GM19438 (cell line): ENCODE results near the gene TMPRSS11D.

Experiments
- ATAC-seq: cut with Tn5 transposase; IDR thresholded peaks from one replicate; pipeline ENCODE4 v1.9.1; 2021; ENCODE audit warnings: low read depth; ENCODE audit not compliant: unreplicated experiment

Gene TMPRSS11D

GRCh38 chr4:67891645-67892044 is 7.8 kb upstream of the TMPRSS11D start:
- no peak for ATAC-seq

- ATAC-seq = no peak
Measured at GRCh38 chr4:67886281-67886680, 2.5 kb upstream of the TMPRSS11D start.

GRCh38 chr4:67885762-67886161 is 2.0 kb upstream of the TMPRSS11D start:
- no peak for ATAC-seq

GRCh38 chr4:67884701-67885100 is 899 bp upstream of the TMPRSS11D start:
- no peak for ATAC-seq

- ATAC-seq = no peak
Measured at GRCh38 chr4:67883458-67883857, 344 bp downstream of the TMPRSS11D start.

- no peak for ATAC-seq
Measured at GRCh38 chr4:67880866-67881610, 2.8 kb downstream of the TMPRSS11D start.

GRCh38 chr4:67879486-67879885 is 4.3 kb downstream of the TMPRSS11D start:
- ATAC-seq = no peak

- ATAC-seq = no peak
Measured at GRCh38 chr4:67877086-67877485, 6.7 kb downstream of the TMPRSS11D start.

- ATAC-seq = no peak
Measured at GRCh38 chr4:67874986-67875385, 8.8 kb downstream of the TMPRSS11D start.

- no peak for ATAC-seq
Measured at GRCh38 chr4:67873116-67873515, 10.7 kb downstream of the TMPRSS11D start.

GRCh38 chr4:67871867-67872266 is 11.9 kb downstream of the TMPRSS11D start:
- peak; percentile 83 for ATAC-seq

- no peak for ATAC-seq
Measured at GRCh38 chr4:67869580-67870190, 14.1 kb downstream of the TMPRSS11D start.

GRCh38 chr4:67861513-67861912 is 22.3 kb downstream of the TMPRSS11D start:
- no peak for ATAC-seq

GRCh38 chr4:67853336-67853735 is 30.5 kb downstream of the TMPRSS11D start:
- no peak for ATAC-seq

GRCh38 chr4:67820903-67821302 is 62.9 kb downstream of the TMPRSS11D start:
- no peak for ATAC-seq

GRCh38 chr4:67810011-67810410 is 73.8 kb downstream of the TMPRSS11D start:
- ATAC-seq = no peak

- ATAC-seq = no peak
Measured at GRCh38 chr4:67809502-67809901, 74.3 kb downstream of the TMPRSS11D start.

- ATAC-seq = no peak
Measured at GRCh38 chr4:67796810-67797209, 87.0 kb downstream of the TMPRSS11D start.

- ATAC-seq = no peak
Measured at GRCh38 chr4:67790721-67791120, 93.1 kb downstream of the TMPRSS11D start.

- ATAC-seq = no peak
Measured at GRCh38 chr4:67787311-67787710, 96.5 kb downstream of the TMPRSS11D start.

- ATAC-seq = no peak
Measured at GRCh38 chr4:67785528-67785927, 98.3 kb downstream of the TMPRSS11D start.

GRCh38 chr4:67779631-67780030 is 104.2 kb downstream of the TMPRSS11D start:
- ATAC-seq = no peak
